Measurements from ENCODE around the gene PRKCH. TPM values are rescaled to one million over a fixed set of nuclear protein-coding genes. Genes with fewer than 3 reads are reported as not detected.

Gene PRKCH
- total and polyA plus RNA-seq, 9 of the 15 experiments (the other 6 are each of a cell fraction or from before 2014, with no cell fraction given): 0.61 to 4.4 (median 4.0) TPM

DNA sequence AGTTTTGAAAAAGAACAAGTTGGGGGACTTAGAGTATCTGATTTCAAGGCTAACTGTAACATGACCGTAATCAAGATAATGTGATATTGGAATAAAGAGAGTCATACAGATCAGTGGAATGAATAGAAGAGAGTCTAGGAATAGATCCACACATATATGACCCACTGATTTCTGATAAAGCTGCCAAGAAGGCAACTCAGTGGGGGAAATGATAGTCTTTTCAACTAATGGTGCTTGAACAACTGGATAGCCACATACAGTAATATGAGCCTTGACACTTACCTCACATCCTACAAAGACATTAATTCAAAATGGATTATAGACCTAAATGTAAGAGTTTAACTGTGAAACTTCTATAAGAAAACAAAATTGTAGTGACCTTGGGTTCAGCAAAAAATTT is 3.8 kb downstream of the PRKCH start (continued):
- no peak for TF ChIP-seq BCLAF1 (IDR thresholded peaks at IDR 0.05; ENCODE audit: borderline replicate concordance in 1 of 2, control insufficient read depth in 1 of 2, low read depth in 2 of 2, low read length in 1 of 2)

- Histone ChIP-seq H4K20me1 (replicated peaks; ENCODE audit: control insufficient read depth, insufficient read depth, low read length) (no peaks in the 10 kb centered on the region), H3K27me3 (ENCODE audit: control insufficient read depth in 2 of 2, insufficient read depth in 2 of 2, low read length in 2 of 2) (no peaks in the 10 kb centered on the region), H3K9ac (ENCODE audit: insufficient read depth in 1 of 2, low read depth in 2 of 2, low read length in 2 of 2) (no peak overlapping the region), H3K9me1 (ENCODE audit: control insufficient read depth, insufficient read depth, low read length) (no peaks in the 10 kb centered on the region), H3K9me3 (replicated peaks; ENCODE audit: control insufficient read depth, insufficient read depth, low read depth, low read length) (no peaks in the 10 kb centered on the region), H2AFZ (ENCODE audit: low read depth, low read length) (no peak overlapping the region), H3K79me2 (ENCODE audit: control insufficient read depth, insufficient read depth, low read length) (no peaks in the 10 kb centered on the region; the same call in 2 of the 3 replicates), H3K27ac (ENCODE audit: extremely low read depth, low read depth, low read length) (no peak overlapping the region), H3K4me3 (no peak overlapping the region), H3K4me2 (ENCODE audit: insufficient read depth, low read length) (no peak overlapping the region), H3K4me1 (replicated peaks in 1 of 2; ENCODE audit: control insufficient read depth in 2 of 2, insufficient read depth in 2 of 2, low read length in 2 of 2) (peaks cover 0 to 16% of the 10 kb centered on the region in 2 experiments; a peak in 3 of 5 replicates), H3K36me3 (ENCODE audit: control insufficient read depth, insufficient read depth, low read length) (no peaks in the 10 kb centered on the region)
- FAIRE-seq (no peak), ATAC-seq (no peak), DNase-seq (ENCODE audit: extremely low read depth in 1 of 4, low spot score in 3 of 4) (no peak)
- intact Hi-C loops (cut with micrococcal nuclease): no loop called here
- 27% methylated on average over 1 of the region's 1 CpG for WGBS (ENCODE audit: insufficient coverage, low coverage, missing lambda C conversion rate)
- ChIA-PET CTCF (ENCODE audit: low intra/inter-chr PET ratio) (no interaction called here), POLR2A (no interaction called here)
- in situ Hi-C loops (cut with MboI): no loop called here
- no TSS peak for BruUV-seq (replicated peaks)
- TF ChIP-seq, protein P1, sequence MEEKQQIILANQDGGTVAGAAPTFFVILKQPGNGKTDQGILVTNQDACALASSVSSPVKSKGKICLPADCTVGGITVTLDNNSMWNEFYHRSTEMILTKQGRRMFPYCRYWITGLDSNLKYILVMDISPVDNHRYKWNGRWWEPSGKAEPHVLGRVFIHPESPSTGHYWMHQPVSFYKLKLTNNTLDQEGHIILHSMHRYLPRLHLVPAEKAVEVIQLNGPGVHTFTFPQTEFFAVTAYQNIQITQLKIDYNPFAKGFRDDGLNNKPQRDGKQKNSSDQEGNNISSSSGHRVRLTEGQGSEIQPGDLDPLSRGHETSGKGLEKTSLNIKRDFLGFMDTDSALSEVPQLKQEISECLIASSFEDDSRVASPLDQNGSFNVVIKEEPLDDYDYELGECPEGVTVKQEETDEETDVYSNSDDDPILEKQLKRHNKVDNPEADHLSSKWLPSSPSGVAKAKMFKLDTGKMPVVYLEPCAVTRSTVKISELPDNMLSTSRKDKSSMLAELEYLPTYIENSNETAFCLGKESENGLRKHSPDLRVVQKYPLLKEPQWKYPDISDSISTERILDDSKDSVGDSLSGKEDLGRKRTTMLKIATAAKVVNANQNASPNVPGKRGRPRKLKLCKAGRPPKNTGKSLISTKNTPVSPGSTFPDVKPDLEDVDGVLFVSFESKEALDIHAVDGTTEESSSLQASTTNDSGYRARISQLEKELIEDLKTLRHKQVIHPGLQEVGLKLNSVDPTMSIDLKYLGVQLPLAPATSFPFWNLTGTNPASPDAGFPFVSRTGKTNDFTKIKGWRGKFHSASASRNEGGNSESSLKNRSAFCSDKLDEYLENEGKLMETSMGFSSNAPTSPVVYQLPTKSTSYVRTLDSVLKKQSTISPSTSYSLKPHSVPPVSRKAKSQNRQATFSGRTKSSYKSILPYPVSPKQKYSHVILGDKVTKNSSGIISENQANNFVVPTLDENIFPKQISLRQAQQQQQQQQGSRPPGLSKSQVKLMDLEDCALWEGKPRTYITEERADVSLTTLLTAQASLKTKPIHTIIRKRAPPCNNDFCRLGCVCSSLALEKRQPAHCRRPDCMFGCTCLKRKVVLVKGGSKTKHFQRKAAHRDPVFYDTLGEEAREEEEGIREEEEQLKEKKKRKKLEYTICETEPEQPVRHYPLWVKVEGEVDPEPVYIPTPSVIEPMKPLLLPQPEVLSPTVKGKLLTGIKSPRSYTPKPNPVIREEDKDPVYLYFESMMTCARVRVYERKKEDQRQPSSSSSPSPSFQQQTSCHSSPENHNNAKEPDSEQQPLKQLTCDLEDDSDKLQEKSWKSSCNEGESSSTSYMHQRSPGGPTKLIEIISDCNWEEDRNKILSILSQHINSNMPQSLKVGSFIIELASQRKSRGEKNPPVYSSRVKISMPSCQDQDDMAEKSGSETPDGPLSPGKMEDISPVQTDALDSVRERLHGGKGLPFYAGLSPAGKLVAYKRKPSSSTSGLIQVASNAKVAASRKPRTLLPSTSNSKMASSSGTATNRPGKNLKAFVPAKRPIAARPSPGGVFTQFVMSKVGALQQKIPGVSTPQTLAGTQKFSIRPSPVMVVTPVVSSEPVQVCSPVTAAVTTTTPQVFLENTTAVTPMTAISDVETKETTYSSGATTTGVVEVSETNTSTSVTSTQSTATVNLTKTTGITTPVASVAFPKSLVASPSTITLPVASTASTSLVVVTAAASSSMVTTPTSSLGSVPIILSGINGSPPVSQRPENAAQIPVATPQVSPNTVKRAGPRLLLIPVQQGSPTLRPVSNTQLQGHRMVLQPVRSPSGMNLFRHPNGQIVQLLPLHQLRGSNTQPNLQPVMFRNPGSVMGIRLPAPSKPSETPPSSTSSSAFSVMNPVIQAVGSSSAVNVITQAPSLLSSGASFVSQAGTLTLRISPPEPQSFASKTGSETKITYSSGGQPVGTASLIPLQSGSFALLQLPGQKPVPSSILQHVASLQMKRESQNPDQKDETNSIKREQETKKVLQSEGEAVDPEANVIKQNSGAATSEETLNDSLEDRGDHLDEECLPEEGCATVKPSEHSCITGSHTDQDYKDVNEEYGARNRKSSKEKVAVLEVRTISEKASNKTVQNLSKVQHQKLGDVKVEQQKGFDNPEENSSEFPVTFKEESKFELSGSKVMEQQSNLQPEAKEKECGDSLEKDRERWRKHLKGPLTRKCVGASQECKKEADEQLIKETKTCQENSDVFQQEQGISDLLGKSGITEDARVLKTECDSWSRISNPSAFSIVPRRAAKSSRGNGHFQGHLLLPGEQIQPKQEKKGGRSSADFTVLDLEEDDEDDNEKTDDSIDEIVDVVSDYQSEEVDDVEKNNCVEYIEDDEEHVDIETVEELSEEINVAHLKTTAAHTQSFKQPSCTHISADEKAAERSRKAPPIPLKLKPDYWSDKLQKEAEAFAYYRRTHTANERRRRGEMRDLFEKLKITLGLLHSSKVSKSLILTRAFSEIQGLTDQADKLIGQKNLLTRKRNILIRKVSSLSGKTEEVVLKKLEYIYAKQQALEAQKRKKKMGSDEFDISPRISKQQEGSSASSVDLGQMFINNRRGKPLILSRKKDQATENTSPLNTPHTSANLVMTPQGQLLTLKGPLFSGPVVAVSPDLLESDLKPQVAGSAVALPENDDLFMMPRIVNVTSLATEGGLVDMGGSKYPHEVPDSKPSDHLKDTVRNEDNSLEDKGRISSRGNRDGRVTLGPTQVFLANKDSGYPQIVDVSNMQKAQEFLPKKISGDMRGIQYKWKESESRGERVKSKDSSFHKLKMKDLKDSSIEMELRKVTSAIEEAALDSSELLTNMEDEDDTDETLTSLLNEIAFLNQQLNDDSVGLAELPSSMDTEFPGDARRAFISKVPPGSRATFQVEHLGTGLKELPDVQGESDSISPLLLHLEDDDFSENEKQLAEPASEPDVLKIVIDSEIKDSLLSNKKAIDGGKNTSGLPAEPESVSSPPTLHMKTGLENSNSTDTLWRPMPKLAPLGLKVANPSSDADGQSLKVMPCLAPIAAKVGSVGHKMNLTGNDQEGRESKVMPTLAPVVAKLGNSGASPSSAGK (IDR thresholded peaks at IDR 0.05): no peak
- TF ChIP-seq ZNF785 (CRISPR knock-in tag; IDR thresholded peaks at IDR 0.05) (no peak), MYBL2 (IDR thresholded peaks at IDR 0.05; ENCODE audit: low read depth) (no peak), MYBL2 (CRISPR knock-in tag; IDR thresholded peaks at IDR 0.05; ENCODE audit: borderline replicate concordance) (no peak), CBFB (CRISPR knock-in tag; IDR thresholded peaks at IDR 0.05) (no peak)
Observed at GRCh38 chr14:61326146-61326545, 4.8 kb downstream of the PRKCH start.
